ENCODE results near the gene MICB.

Gene MICB

GRCh38 chr6:31513456-31514165, 15.7 kb downstream of the MICB start:
- DNase-seq = no peak

- no peak for DNase-seq
Observed at GRCh38 chr6:31521835-31522234, 23.9 kb downstream of the MICB start.

GRCh38 chr6:31525553-31525931, 27.6 kb downstream of the MICB start:
- DNase-seq = no peak

GRCh38 chr6:31525932-31526591, 28.1 kb downstream of the MICB start:
- peak; percentile 23 for DNase-seq

- no peak for DNase-seq
Observed at GRCh38 chr6:31528307-31528777, 30.4 kb downstream of the MICB start.

GRCh38 chr6:31528821-31529328, 30.9 kb downstream of the MICB start, which contains the start of gene MCCD1:
TSS of gene MCCD1 (plus strand) at chr6:31528962. CDS start at chr6:31529015, 53 bp downstream.
- DNase-seq = no peak

- no peak for DNase-seq
Observed at GRCh38 chr6:31529329-31530150, 31.6 kb downstream of the MICB start.

GRCh38 chr6:31530659-31531058, 32.7 kb downstream of the MICB start:
- DNase-seq = no peak

- no peak for DNase-seq
Observed at GRCh38 chr6:31531162-31531561, 33.2 kb downstream of the MICB start.

- no peak for DNase-seq
Observed at GRCh38 chr6:31531771-31532643, 34.1 kb downstream of the MICB start.

GRCh38 chr6:31532644-31533454, 34.9 kb downstream of the MICB start:
- DNase-seq = no peak

- DNase-seq = no peak
Observed at GRCh38 chr6:31533455-31533841, 35.5 kb downstream of the MICB start.

GRCh38 chr6:31534011-31534410, 36.1 kb downstream of the MICB start:
- DNase-seq = no peak

- no peak for DNase-seq
Observed at GRCh38 chr6:31534521-31535040, 36.6 kb downstream of the MICB start.

GRCh38 chr6:31535538-31536324, 37.8 kb downstream of the MICB start:
- no peak for DNase-seq

- DNase-seq = no peak
Observed at GRCh38 chr6:31538805-31539400, 41.0 kb downstream of the MICB start.

GRCh38 chr6:31540640-31541039, 42.7 kb downstream of the MICB start:
- DNase-seq = no peak

GRCh38 chr6:31541059-31541657, 43.2 kb downstream of the MICB start:
- peak; percentile 33 for DNase-seq
